Measurements from ENCODE around the gene MARVELD3. TPM values are rescaled to one million over a fixed set of nuclear protein-coding genes. Genes with fewer than 3 reads are reported as not detected.
"Not testable (repeated sequence)": the region's sequence is repeated elsewhere in the genome, so short reads cannot be mapped to it uniquely, and the experiment has no call there.

Gene MARVELD3
- polyA plus RNA-seq, 1 donor (not counting 4 experiments of a cell fraction or from before 2014, with no cell fraction given), result 11.6 TPM

- FAIRE-seq, result not testable (repeated sequence)
Observed at GRCh38 chr16:71598426-71598825, 27.6 kb upstream of the MARVELD3 start.

GRCh38 chr16:71600822-71601221 is 25.2 kb upstream of the MARVELD3 start:
- no peak for FAIRE-seq
- no peaks in the 10 kb centered on the region for H3K9me3 ChIP-seq (ENCODE audit: control insufficient read depth, low read depth, low read length)
- no peak overlapping the region for H3K9ac ChIP-seq (ENCODE audit: control insufficient read depth, extremely low read depth, insufficient read depth, low read length)
- no peaks in the 10 kb centered on the region for H3K27me3 ChIP-seq (ENCODE audit: control insufficient read depth, extremely low read depth, insufficient read depth, low read length)
- H3K4me3 ChIP-seq (ENCODE audit: control insufficient read depth in 2 of 3, extremely low read depth in 1 of 3, insufficient read depth in 2 of 3, low read depth in 1 of 3, low read length in 3 of 3), result no peak overlapping the region
- no peaks in the 10 kb centered on the region for H4K20me1 ChIP-seq (ENCODE audit: control insufficient read depth, extremely low read depth, insufficient read depth, low read length)
- H3K4me2 ChIP-seq (ENCODE audit: control insufficient read depth, extremely low read depth, insufficient read depth, low read depth, low read length), result no peak overlapping the region
- H2AFZ ChIP-seq (ENCODE audit: control insufficient read depth, low read length), result no peak overlapping the region
- TF ChIP-seq EZH2 (IDR thresholded peaks at IDR 0.05; ENCODE audit: low read length), result no peak
- H3K79me2 ChIP-seq (ENCODE audit: control insufficient read depth, insufficient read depth, low read length), result no peaks in the 10 kb centered on the region
- no peaks in the 10 kb centered on the region for H3K9me1 ChIP-seq (ENCODE audit: control insufficient read depth, extremely low read depth, insufficient read depth, low read length)
- no peak overlapping the region for H3K27ac ChIP-seq (ENCODE audit: control insufficient read depth, insufficient read depth, low read length)
- no peaks in the 10 kb centered on the region for H3K4me1 ChIP-seq (ENCODE audit: control insufficient read depth, extremely low read depth, insufficient read depth, low read length)
- no peak for DNase-seq (ENCODE audit: low read depth, low spot score)
- dilution Hi-C loops (cut with MboI; ENCODE audit: extremely low pct_ligation_motif_present, low sequenced_read_pairs), result no loop called here
- H3K36me3 ChIP-seq (ENCODE audit: control insufficient read depth in 2 of 2, extremely low read depth in 1 of 2, insufficient read depth in 2 of 2, low read length in 2 of 2), result no peaks in the 10 kb centered on the region

More at GRCh38 chr16:71598426-71598825, 27.6 kb upstream of the MARVELD3 start:
- H3K36me3 ChIP-seq (ENCODE audit: control insufficient read depth in 2 of 2, extremely low read depth in 1 of 2, insufficient read depth in 2 of 2, low read length in 2 of 2); H3K4me1 ChIP-seq (ENCODE audit: control insufficient read depth, extremely low read depth, insufficient read depth, low read length); H4K20me1 ChIP-seq (ENCODE audit: control insufficient read depth, extremely low read depth, insufficient read depth, low read length); dilution Hi-C loops (cut with MboI; ENCODE audit: extremely low pct_ligation_motif_present, low sequenced_read_pairs); H3K4me3 ChIP-seq (ENCODE audit: control insufficient read depth in 2 of 3, extremely low read depth in 1 of 3, insufficient read depth in 2 of 3, low read depth in 1 of 3, low read length in 3 of 3); H3K27ac ChIP-seq (ENCODE audit: control insufficient read depth, insufficient read depth, low read length); H3K9me1 ChIP-seq (ENCODE audit: control insufficient read depth, extremely low read depth, insufficient read depth, low read length); H3K4me2 ChIP-seq (ENCODE audit: control insufficient read depth, extremely low read depth, insufficient read depth, low read depth, low read length); H3K27me3 ChIP-seq (ENCODE audit: control insufficient read depth, extremely low read depth, insufficient read depth, low read length); H3K79me2 ChIP-seq (ENCODE audit: control insufficient read depth, insufficient read depth, low read length); H3K9ac ChIP-seq (ENCODE audit: control insufficient read depth, extremely low read depth, insufficient read depth, low read length); H2AFZ ChIP-seq (ENCODE audit: control insufficient read depth, low read length); H3K9me3 ChIP-seq (ENCODE audit: control insufficient read depth, low read depth, low read length); DNase-seq (ENCODE audit: low read depth, low spot score): not testable (repeated sequence)

- Histone ChIP-seq H3K4me1 (ENCODE audit: control insufficient read depth, extremely low read depth, insufficient read depth, low read length) (no peaks in the 10 kb centered on the region), H3K79me2 (ENCODE audit: control insufficient read depth, insufficient read depth, low read length) (no peaks in the 10 kb centered on the region), H3K9ac (ENCODE audit: control insufficient read depth, extremely low read depth, insufficient read depth, low read length) (no peak overlapping the region), H4K20me1 (ENCODE audit: control insufficient read depth, extremely low read depth, insufficient read depth, low read length) (no peaks in the 10 kb centered on the region), H3K36me3 (ENCODE audit: control insufficient read depth in 2 of 2, extremely low read depth in 1 of 2, insufficient read depth in 2 of 2, low read length in 2 of 2) (no peaks in the 10 kb centered on the region), H3K27me3 (ENCODE audit: control insufficient read depth, extremely low read depth, insufficient read depth, low read length) (no peaks in the 10 kb centered on the region), H3K27ac (ENCODE audit: control insufficient read depth, insufficient read depth, low read length) (no peak overlapping the region), H2AFZ (ENCODE audit: control insufficient read depth, low read length) (no peak overlapping the region), H3K4me2 (ENCODE audit: control insufficient read depth, extremely low read depth, insufficient read depth, low read depth, low read length) (no peak overlapping the region), H3K9me3 (ENCODE audit: control insufficient read depth, low read depth, low read length) (no peaks in the 10 kb centered on the region), H3K4me3 (ENCODE audit: control insufficient read depth in 2 of 3, extremely low read depth in 1 of 3, insufficient read depth in 2 of 3, low read depth in 1 of 3, low read length in 3 of 3) (no peak overlapping the region), H3K9me1 (ENCODE audit: control insufficient read depth, extremely low read depth, insufficient read depth, low read length) (no peaks in the 10 kb centered on the region)
- no peak for TF ChIP-seq EZH2 (IDR thresholded peaks at IDR 0.05; ENCODE audit: low read length)
- no peak for TF ChIP-seq CTCF (optimal IDR thresholded peaks at IDR 0.05 in 1 of 3, IDR thresholded peaks at IDR 0.05 in 1 of 3, conservative IDR thresholded peaks at IDR 0.05 in 1 of 3; ENCODE audit: extremely low read depth in 1 of 3, insufficient read depth in 2 of 3, low read length in 3 of 3)
- dilution Hi-C loops (cut with MboI; ENCODE audit: extremely low pct_ligation_motif_present, low sequenced_read_pairs), result no loop called here
- FAIRE-seq (no peak), DNase-seq (ENCODE audit: low read depth, low spot score) (no peak)
Observed at GRCh38 chr16:71609066-71609465, 16.9 kb upstream of the MARVELD3 start.
